GM12801 (cell line): ENCODE results near the gene PACRG.

ENCODE experiments used
- TF ChIP-seq, protein P1 (sequence below): IDR thresholded peaks from one replicate; pipeline ENCODE4 v1.5.1; 2011; ENCODE audit warnings: control low read depth; ENCODE audit not compliant: insufficient read length; ENCODE audit errors: extremely low read depth

PACRG gene

DNA sequence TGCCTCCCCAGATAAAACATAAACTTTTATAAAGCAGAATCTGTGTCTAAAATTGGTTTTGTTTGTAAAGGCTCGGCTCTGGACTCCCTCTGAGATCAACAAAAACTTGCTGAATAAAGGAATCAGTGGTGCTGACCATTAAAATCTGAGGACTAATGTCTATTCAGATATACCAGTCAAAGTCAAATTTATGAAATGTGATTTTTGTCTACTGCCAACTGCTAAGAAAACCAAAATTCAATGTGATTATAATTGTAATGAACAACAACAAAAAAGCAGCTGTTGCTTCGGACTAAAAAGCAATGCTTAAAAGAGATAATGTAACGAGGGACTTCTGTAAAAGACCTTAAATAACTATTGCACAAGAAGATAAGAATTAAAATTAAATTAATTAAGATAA, 26.8 kb upstream of the PACRG start:
- TF ChIP-seq, protein P1, sequence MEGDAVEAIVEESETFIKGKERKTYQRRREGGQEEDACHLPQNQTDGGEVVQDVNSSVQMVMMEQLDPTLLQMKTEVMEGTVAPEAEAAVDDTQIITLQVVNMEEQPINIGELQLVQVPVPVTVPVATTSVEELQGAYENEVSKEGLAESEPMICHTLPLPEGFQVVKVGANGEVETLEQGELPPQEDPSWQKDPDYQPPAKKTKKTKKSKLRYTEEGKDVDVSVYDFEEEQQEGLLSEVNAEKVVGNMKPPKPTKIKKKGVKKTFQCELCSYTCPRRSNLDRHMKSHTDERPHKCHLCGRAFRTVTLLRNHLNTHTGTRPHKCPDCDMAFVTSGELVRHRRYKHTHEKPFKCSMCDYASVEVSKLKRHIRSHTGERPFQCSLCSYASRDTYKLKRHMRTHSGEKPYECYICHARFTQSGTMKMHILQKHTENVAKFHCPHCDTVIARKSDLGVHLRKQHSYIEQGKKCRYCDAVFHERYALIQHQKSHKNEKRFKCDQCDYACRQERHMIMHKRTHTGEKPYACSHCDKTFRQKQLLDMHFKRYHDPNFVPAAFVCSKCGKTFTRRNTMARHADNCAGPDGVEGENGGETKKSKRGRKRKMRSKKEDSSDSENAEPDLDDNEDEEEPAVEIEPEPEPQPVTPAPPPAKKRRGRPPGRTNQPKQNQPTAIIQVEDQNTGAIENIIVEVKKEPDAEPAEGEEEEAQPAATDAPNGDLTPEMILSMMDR, result no peak

DNA sequence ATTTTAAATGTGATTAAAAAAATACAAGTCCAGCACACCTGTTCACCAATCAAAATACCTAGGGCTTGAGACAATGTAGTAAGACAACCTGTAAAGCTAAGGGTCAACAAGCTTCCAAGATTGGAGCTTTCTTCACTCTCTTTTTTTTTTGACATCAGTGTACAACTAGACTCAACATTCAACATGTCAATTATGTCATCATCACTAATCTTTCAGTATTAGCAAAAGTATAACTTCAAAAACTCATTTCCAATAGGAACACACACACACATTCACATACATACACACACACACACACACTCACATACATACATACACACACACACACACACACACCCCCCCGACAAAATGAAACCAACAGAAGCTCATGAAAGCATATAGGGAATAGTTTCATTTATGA, 26.2 kb upstream of the PACRG start:
- TF ChIP-seq, protein P1, result no peak

DNA sequence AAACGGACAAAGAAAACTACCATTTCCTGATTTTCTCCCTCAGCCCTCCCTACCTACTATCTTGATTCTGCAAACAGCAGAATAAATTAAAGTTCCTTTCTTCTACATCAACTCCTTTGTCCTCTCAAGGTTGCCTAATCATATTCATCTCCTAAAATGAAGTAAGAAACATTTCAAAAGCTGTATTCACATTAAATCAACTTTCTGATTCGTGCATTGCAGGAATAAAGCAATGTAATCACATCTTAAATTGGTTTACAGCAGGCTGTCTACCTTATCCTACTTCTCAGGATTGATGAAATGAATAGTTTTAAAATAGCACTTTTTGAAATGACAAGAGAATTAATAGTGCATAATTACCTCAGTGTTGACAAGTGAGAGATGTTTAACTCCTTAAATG, 25.3 kb upstream of the PACRG start:
- TF ChIP-seq, protein P1, result no peak

DNA sequence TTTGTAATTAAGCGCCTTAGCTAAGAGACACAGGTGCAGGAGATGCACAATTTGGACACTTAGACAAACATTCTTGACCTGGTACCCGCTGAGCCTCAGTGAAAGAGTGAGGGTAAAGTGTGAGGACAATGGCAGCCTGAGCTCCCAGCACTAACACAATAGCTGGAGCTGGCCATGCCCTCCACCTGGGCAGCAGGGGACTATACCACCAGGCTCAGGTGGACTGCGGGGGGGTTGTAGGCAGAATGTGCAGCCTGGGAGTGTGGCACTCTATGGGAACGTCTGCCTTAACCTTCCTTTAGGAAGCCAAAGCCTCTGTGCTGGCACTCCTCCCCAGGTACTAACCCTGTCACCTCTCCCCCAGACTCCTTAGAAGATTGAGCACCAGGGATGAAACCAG, 23.8 kb upstream of the PACRG start:
- TF ChIP-seq, protein P1, result no peak

DNA sequence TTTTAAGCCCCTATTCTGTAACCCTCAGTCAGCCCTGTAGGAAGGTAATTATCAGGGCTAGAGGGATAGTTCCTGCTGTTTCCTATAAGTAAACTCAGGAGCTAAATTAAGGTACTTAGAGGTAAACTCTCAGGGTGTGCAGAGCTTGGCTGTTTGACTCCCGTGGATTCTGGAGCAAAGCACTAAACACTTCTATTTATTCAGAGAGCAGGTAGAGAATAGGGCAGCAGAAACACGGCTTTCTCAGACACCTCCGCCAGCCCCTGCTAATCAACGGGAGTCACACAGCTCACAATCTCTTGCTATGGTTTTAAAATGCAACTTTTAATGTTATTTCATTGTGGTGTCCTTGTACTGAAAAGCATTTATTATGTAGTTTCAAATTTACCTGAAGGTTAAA, 22.0 kb upstream of the PACRG start:
- TF ChIP-seq, protein P1, result no peak

DNA sequence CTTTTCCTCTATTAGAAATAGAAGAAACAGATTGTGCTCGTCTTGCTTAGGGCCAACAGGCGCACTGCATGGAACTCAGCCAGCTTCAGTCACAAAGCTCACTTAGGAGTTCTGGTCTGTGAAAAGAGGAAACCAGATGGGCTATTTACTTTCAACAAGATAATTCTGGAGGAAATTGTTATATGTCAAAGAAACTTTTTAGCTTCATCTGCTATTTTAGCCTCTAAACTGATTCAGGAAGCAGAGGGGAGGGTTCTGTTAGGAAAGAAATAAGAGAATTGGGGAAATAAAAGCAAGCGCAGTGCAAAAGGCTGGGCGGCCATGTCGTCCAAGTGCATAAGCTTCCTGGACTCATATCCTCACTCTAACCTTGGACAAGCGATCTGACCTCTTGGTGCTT, 21.5 kb upstream of the PACRG start:
- TF ChIP-seq, protein P1, result no peak

DNA sequence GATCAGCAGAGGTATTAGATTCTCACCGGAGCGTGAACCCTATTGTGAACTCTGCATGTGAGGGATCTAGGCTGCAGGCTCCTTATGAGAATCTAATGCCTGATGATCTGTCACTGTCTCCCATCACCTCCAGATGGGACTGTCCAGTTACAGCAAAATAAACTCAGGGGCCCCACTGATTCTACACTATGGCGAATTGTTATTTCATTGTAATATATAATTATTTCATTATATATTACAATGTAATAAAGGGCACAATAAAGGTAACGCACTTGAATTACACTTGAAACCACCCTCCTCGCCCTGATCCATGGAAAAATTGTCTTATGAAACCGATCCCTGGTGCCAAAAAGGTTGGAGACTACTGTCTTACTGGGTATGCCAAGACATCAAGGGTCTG, 18.8 kb upstream of the PACRG start:
- TF ChIP-seq, protein P1, result no peak

DNA sequence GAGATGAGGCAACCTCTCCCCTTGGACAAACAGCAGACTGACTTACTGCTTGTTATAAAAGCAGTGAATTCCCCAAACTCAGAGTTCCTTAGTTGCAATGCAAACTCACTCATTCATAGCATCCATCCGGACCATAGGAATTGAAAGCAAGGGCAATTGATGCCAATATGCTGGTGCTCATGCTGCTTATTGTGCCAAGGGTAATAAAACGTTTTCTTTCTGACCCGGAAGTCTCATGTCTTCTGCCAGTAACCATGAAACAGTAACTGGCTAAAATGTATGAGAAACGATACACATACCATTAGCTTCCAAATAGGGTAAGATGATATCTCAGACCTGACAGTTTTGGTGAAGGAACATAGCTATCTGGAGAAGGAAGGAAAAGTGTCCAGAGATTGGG, 18.3 kb upstream of the PACRG start:
- TF ChIP-seq, protein P1, result no peak
